Lower leg skin (tissue), 3 donors: ENCODE results near the gene MEIS3.

ENCODE experiments used
- CTCF ChIP-seq, 3 donors: fragments of 450-650 bp; IDR thresholded peaks; one replicate each; pipeline ENCODE4 v1.5.1; 2016; ENCODE audit warnings: antibody characterized with exemption in 3 of 3, mild to moderate bottlenecking in 3 of 3, moderate library complexity in 2 of 3
- POLR2A ChIP-seq, 2 donors: fragments of 450-650 bp; IDR thresholded peaks; one replicate each; pipeline ENCODE4 v1.6.1; 2016 to 2017; ENCODE audit warnings: antibody characterized with exemption in 2 of 2, mild to moderate bottlenecking in 1 of 2, moderate library complexity in 1 of 2

GRCh38 chr19:47433121-47433520 lies 13.8 kb upstream of the MEIS3 start:
- TF ChIP-seq CTCF (IDR thresholded peaks at IDR 0.05), result no peak
- TF ChIP-seq POLR2A (IDR thresholded peaks at IDR 0.05), result no peak
